Endothelial cell of hepatic sinusoid (primary cell): ENCODE results near the gene FHIT.
"Not testable (repeated sequence)": the region's sequence is repeated elsewhere in the genome, so short reads cannot be mapped to it uniquely, and the experiment has no call there.

Experiments used
- in situ Hi-C: cut with HindIII; loops from 2 replicates; pipeline ENCODE4 v1.10.0; 2017; ENCODE audit warnings: low sequenced_read_pairs

The FHIT gene

DNA sequence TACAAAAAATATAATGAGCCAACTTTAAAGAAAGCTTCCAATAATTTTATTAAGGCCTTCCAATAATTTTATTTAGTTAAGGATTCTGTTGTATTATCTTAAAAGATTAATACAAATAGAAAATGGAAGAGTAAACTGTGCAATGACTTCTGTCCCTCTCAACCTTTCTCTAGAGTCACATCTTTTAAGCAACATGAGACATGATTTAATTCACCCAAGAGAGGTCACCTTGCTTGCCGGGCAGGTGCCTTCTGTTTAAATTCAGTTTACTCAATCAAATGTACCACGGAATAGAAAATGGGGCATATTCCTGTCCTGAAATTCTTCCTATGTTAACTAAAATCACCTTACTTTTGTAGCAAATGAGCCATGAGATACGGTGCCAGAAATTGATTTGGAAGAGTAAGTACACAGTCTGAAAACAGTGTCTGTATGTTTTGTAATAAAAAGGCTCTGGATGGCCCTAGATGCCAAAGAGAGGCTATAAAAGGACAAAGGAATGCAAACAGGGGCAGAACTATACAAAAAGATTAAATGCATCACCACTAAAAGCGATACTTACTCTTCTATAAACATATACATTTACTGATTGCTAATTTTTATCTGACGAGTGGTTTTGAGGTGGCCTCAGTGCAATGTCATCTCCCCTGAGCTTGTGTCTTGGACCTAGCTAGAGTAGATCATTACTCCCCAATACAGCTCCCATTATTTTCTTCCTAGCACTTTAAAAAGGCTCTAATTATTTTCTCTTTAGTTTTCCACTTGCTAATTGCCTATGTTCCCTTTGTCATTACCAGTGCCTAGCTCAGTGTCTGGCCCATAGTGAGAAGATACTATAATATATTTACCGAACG lies 134.0 kb downstream of the FHIT start:
- in situ Hi-C loops = no loop called here

DNA sequence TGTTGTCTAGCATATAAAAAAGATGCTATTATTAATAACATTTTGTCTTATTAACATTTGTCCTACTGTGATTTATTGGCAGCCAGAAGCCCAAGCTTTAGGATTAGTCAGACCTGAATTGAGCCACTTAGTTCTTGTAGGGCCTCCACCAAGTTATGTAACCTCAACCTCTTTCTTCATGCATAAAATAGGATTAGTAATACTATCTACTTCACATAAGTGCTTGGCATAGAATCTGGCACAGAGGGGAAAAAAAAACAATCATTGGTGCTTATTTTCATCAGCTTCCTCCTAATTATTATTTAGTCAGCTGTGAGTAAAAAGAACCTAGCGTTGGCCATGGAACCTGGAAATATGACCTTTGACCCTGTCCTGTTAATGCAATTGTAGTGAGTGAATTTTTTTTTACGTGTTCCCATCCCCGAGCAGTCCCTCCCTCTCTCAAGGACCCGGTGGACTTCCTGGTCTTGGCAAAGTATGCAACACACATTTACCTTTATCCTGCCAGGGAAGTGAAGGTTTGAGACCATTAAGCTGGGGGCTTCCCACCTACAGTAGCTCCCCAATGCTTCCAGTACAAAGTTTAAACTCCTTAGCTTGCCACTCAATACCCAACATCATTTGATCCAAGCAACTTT lies 136.8 kb downstream of the FHIT start:
- in situ Hi-C loops = no loop called here

DNA sequence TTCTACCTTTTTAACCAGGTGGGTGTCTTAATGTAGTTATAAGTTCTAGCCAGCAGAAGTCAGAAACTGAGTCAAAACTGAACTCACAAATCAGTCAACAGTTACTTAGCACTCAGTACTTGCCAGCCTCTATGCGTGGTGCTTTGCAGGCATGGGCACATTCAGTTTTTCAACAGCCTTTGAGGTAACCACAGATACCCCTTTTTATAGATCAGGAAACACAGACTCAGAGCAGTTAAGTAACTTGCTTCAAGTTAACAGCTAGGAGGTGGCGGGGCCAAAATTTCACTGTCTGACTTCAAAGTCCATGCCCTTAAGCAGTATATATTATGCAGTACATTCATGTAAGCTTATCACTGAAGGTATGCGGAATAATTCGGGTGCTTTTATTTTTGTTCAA lies 139.4 kb downstream of the FHIT start:
- in situ Hi-C loops = no loop called here

DNA sequence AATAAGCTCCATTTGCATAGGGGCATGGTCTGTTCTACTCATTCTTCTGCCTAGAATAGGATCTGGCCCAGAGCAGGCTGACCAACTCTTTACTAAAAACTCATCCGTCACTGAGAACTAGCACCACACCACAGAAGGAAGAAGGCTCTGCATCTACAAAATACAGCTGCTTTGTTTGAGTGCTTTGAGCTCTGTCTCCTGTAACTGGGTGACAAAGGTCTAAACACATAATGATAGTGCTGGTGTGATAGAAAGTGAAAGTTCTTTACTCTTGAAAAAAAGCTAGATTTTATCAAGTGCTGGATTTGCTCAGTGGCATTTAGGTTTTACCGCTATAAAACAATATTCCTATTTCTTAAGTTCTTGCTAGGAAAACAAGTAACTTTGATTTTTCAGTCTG lies 140.7 kb downstream of the FHIT start:
- in situ Hi-C loops = no loop called here

DNA sequence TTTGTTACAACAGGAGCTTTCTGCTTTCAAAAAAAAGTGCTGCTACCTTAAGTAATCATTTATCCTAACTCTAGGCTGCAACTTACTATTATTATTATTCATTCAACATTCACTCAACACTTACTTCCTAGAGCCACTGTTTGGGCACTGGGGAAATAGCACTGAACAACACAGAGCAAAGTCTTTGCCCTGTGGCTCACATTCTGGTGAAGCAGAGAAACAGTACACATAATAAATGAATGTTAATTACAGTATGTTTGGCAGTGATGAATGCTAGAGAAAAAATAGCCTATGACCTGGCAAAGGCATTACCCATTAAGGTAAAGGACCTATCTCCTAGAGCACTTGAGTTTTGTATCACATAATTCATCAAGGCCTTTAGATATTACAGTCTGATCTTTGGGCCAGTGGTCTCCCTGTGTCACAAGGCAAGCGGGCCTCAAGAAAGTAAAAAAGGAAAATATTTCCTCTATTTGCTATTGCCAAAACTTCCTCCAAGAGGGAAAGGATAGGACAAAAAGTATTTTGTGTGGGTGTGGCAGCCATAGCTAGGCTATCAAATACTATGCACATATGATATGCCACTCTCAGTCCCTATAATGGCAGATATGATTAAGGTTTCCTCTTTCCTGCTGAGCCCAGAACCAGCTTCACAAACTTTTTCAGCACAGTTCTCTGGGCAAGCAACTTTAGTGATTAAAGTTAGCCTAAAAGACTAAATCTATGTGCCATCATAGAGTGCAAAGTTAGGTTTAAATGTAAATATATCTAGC lies 142.8 kb downstream of the FHIT start:
- in situ Hi-C loops = no loop called here

DNA sequence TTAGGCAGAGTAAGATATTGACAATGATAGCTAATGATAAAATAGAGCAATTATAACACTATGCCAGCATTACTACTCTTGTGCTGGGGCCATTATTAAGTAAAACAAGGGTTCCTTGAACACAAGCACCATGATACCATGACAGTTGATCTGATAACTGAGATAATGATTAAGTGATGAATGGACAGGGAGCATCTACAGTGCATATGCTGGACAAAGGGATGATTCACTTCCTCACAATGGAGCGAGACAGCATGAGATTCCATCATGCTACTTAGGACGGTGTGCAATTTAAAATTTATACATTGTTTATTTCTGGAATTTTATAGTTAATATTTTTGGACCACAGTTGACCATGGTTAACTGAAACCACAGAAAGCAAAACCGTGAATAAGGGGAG lies 156.6 kb downstream of the FHIT start:
- in situ Hi-C loops = no loop called here

DNA sequence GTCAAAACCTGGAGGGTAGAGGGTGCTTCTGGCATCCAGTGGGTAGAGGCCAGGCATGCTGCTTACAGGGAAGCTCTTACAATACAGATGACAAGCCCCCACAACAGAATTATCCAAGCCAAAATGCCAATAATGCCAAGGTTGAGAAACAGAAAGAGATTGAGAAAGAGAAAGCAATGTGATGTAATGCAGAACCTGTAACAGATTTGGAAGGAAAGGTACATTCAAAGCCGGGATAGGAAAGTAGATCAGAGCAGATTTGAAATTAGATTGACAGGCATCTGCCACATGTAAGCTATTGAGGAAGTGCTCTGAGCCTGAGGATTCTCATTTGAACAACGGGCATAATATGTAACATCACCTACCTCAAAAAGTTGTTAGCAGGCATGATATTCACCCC lies 157.9 kb downstream of the FHIT start:
- in situ Hi-C loops = no loop called here

DNA sequence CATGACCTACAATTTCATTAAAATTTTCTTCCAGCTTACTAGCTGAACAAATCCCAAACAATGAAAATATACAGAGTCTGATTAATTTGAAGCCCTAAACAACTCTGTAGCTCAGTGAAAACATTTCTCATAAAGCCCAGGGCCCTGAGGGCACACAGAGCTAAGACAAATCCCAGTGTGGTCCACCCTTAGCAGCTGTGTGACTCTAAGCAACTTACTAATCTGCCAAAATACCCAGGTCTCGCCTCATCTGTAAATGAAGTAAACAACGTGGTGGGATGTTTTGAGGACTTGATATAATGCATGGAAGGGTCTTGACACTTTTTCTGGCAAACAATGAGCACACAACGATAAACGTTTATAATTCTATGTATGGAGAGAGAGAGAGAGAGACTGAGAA lies 158.4 kb downstream of the FHIT start:
- in situ Hi-C loops = no loop called here

DNA sequence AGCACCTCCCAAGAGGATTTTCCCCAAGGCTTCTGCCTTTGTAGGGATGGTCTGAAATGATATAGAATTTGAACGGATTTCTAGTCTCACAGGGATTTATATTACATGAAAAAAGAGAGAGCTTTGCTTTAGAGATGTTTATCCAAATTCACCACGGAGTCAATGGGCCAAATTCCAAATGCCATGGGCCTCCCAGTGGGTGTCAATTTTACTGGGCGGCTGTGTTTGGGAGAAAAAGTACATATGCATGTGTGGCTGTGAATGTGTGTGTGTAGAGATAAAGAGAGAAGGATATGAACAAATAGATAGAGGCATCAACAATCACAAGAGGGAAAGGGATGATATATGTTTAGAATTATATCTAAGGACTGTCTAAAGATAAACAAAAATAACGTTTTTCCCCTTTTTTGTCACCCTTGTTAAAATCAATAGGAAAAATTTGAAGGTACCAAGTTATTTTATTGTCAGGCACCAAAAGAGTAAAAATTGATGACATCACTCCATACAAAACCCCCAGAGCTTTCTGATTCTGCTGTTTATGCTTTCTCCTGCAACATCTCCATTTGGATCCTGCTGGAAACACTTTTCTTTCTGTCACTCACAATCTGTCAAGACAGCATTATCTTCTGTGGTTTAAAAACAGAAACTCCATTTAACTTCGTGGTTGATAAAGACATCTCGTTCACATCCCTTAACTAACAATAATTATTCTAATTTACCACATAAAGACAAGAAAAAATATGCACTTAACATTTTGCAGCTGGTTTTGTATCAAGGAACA lies 160.7 kb downstream of the FHIT start:
- in situ Hi-C loops = no loop called here

DNA sequence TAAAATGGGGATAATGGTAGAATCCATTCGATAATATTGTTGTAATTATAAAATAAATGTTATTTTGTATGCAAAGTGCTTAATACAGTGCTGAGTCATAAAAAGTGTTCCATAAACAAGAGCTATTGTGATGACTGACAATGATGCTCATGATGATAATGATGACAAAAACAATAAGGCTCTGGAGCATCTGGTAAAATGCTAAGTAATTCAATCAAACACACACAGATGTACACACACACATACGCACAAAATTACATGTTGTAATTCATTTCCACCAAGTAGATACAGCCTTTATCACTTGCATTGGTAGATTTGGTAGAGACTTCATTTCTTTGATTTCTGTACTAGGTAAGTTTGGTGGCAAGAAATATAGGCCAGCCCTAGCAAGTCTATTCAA lies 163.8 kb downstream of the FHIT start:
- in situ Hi-C loops = no loop called here

DNA sequence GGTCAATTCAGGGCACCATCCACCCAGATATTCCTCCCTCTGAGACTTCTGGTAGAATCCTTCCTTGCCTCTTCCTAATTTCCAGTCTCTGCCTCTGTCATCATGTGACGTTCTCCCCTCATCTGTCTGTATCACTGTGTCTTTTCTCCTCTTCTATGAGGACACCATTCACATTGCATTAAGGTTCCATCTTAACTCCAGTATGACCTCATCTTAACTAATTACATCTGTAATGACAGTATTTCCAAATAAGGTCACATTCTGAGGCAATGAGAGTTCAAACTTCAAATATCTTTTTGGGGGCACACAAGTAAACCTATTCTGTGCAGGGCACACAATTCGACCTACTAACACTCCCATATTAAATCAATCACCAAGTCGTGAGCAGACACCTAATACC lies 169.7 kb downstream of the FHIT start:
- in situ Hi-C loops = no loop called here

DNA sequence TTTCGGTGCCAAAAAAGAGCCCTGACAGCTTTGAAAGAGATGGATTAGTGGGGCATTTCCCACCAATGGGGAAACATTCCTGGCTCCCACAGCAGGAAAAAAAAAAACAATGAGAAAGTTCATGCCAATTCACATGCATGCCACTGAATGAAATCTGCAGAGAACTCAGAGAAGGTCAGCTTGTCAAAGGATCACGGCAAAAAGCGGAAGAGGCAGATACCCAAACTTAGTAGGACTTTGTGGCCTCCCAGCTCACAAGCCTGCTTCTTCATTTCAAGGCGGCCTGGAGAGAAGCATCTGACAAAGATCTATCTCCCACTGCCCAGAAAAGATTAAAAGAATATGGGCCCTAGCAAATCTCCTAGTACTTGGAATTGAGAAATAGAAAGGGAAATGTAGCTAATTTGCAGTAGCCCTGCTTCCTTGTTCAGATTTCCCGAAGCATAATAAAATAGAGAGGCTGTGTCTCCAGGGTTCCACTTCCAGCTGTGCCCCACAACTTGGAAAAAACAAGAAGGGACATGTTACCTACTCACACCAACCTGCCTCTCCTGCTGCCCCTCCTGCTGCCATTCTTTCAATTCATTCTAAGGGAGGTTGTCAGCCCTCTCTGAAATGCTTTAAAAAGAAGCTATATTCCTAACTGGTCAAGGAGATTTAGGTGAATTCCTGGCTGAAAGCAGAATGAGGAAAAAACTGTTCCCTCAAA lies 170.4 kb downstream of the FHIT start:
- in situ Hi-C loops = no loop called here

DNA sequence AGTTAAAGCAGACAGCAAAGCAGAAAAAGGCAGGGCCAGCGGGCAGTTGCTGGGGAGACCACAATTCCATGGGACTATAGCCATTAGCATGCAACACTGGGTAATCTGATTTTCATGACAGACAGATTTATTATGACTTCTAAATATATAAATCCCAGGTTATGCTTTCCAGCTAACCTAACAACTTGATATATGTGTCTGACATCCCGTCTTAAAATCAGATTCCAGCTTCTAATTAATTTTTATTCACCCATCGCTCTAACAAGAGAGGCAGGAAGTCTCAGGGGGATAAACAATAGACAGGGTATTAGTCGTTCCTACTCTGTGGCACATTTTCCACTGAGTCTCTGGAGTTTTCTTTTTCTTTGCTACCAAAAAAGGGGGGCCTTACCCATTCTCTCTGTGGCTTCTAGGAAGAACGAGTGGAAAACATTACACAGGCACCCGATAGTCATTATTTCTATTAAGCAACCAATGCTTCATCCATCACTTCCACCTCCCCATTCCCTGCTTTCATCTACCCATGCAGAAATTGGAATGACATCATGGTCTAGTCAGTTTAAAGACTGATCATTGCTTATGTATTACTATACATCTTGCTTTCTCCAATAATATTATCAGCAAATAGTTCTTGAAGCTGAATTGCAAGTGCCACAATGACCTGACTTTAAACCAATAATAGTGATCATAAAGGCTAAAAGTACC lies 173.1 kb downstream of the FHIT start:
- in situ Hi-C loops = no loop called here

DNA sequence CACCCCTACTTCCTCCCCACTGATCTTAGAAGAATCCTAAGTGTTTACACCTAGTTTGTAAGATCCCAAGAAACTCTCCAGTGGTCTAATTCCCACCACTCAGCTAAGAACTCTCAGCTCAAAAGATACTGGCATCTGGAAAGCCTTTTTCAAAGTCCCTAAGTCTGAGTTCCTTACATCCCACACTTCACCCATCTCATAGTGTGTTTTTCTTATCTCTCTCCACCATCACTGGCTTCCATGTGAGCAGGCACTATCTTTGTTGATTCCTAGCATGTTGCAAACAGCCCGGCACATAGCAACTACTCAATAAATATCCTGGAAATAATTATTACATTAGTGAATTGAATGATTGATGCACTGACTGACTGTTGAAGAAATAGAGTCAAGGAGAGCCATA lies 173.7 kb downstream of the FHIT start:
- in situ Hi-C loops = no loop called here

DNA sequence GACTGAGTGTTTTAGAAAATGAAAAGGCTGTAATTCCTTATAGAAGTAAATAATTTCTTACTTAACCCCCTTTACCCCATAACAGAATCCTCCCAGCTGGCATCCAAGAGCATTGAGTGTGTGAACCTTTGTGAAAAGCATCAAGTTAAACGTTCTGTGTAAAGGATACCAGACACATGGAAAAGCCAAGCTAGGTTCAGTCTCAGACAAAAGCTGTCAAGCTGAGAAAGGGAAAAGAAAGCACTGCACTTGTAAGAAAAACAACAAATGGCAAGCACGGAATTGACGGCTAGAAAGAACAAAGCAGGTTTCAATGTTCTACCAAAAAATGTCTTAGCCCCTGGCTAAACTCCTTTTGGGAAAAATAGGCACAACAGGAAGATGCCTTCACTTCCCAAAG lies 176.5 kb downstream of the FHIT start:
- in situ Hi-C loops = no loop called here

DNA sequence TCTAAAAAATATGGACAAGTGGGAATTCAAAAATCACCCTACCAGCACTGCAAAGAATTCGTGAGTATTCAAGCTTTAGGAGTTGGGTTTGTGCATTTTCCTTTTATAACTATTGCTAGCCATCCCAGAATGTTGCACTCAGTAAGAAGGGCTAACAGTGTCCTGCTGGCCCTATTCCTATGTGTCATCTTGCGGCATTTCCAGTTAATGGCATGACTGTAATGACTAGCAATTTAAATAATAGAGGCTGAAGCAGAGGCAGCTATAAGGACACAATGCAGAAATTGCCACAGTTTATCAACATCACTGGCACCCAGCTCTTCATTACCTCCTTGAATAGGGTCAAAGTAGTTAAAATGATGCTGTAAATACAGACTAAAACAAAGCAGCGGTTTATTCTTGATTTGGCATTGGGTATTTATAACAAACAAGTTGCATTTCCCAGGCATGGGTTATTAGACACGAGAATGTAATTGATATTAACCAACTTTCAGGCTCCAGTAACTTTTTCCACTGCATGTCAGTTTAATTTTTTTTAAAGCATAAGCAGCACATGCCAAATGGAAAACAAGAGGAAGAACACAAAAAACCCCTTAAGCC lies 177.6 kb downstream of the FHIT start:
- in situ Hi-C loops = no loop called here

DNA sequence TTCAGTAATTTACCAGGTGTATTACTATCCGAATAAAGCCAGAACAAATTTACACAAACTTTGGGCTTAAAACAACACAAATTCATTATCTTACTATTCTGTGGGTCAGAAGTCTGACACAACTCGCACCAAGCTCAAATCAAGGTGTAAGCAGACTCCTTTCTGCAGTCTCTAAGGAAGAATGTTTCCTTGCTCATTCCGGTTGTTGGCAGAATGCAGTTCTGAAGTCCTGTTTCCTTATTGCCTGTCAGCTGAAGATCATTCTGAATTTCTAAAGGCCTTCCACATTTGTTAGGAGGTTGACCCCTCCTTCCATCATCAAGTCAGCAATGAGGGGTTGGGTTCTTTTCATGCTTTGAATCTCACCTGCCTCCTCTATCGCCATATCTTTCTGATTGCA lies 183.2 kb downstream of the FHIT start:
- in situ Hi-C loops = no loop called here

DNA sequence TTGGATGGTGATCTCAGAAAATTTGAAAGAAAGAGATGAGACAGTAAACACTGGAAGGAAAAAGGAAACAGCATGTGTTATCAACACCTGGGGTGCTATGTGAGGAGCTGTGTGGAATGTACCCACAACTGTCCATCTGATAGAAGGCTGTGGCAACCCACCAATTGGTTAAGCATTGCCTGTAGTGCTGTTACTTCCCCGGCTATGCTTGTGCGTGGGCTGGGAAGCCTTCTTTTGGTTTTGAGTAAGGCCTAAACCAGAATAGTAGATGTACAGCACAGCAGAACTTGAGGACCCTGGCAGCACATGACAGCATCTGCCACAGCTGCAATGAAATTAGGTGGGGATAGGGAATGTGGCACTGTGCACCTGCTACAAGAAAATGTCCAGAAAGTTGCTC lies 184.5 kb downstream of the FHIT start:
- in situ Hi-C loops = no loop called here

DNA sequence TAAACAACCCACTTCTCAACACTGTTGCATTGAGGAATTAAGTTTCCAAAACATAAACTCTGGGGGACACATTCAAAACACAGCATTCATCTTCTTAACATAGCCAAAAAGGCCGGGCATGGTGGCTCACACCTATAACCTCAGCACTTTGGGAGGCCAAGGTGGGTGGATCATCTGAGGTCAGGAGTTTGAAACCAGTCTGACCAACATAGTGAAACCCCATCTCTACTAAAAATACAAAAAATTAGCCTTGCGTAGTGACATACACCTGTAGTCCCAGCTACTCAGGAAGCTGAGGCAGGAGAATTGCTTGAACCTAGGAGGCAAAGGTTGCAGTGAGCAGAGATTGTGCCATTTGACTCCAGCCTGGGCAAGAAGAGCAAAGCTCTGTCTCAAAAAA lies 185.0 kb downstream of the FHIT start:
- in situ Hi-C loops = not testable (repeated sequence)
